Heart left ventricle (tissue), 13 donors: ENCODE data around the gene XBP1.

Experiments used
- CTCF ChIP-seq, 12 donors: fragments of 200-600 bp; sonication (generic) in 4 of 12; IDR thresholded peaks; one replicate each; pipeline versions ENCODE4 v1.5.0 to v1.8.0; 2018 to 2022; ENCODE audit warnings: antibody characterized with exemption in 12 of 12, mild to moderate bottlenecking in 5 of 12
- POLR2A ChIP-seq, 2 donors: fragments of 450-650 bp; IDR thresholded peaks; one replicate each; pipeline ENCODE4 v1.6.1; 2017; ENCODE audit warnings: antibody characterized with exemption in 2 of 2, mild to moderate bottlenecking in 2 of 2, moderate library complexity in 2 of 2
- donor health status: ischemic (EF 13 %, LVEDD 7.1; RV severe dilation, severe dysfunction).
- donor health status: DM: no; HTN: yes; CAD: no.
- donor health status: DM: no; HTN: no; CAD: no.
- donor health status: ischemic (EF 25% LVEDD 6.9; RV normal size, moderate dysfunction).
- donor health status: ischemic (EF 25% LVEDD 5.7; RV mildly dilated, moderate dysfunction).
- donor health status: ischemic (EF 35%, LVEDD 5.7; RV mildly dilated, moderate dysfunction).
- donor health status: nonischemic (EF 11% LVEDD 7.7; RV severe dilation, severe dysfunction).
- donor health status: DM: yes; HTN: yes; CAD: no.
- donor health status: PGD.
- donor health status: ischemic (EF 29% LVEDD 5.4; RV normal size, mild dysfunction).
- donor health status: nonischemic (EF 23%, LVEDD 6.1; RV moderate dilation, normal function).

- TF ChIP-seq POLR2A (IDR thresholded peaks at IDR 0.05) (no peak), CTCF (IDR thresholded peaks at IDR 0.05) (no peak)
These were observed 20.1 kb downstream of the XBP1 start for GRCh38 chr22:28780296-28780695.
